ENCODE data around the gene RBM34. TPM values are rescaled to one million over a fixed set of nuclear protein-coding genes. Genes with fewer than 3 reads are reported as not detected.

RBM34 gene
- total RNA-seq, 1 experiment from 2014 or later: 106 TPM

GRCh38 chr1:235156265-235156664 is 4.8 kb downstream of the RBM34 start:
- H3K4me2 ChIP-seq: no peak overlapping the region
- H3K27ac ChIP-seq: no peak overlapping the region
- H3K4me3 ChIP-seq: no peak overlapping the region
- peaks cover 30% of the 10 kb centered on the region for H3K36me3 ChIP-seq (ENCODE audit: low read depth)
- no TSS peak for BruUV-seq (replicated peaks)
- no peak for TF ChIP-seq EZH2 (IDR thresholded peaks at IDR 0.05; ENCODE audit: low read depth)
- no peak for TF ChIP-seq CTCF (conservative IDR thresholded peaks at IDR 0.05)
- no peaks in the 10 kb centered on the region; the same call in 1 of the 2 replicates for H4K20me1 ChIP-seq (ENCODE audit: insufficient read depth)
- H3K9me3 ChIP-seq (ENCODE audit: insufficient read depth, low read depth): no peaks in the 10 kb centered on the region
- no peaks in the 10 kb centered on the region for H3K9me2 ChIP-seq (ENCODE audit: insufficient read depth)
- no peak overlapping the region for H2AFZ ChIP-seq
- CTCF ChIA-PET: interaction anchor here (0.6 kb wide), 1 partner anchor 584 kb away, joined by 4 read pairs; no protein-coding TSS in a partner anchor
- no peaks in the 10 kb centered on the region for H3K27me3 ChIP-seq (ENCODE audit: insufficient read depth, low read depth)
- peaks cover 8% of the 10 kb centered on the region for H3K4me1 ChIP-seq (replicated peaks; ENCODE audit: insufficient read depth)
- H3K79me2 ChIP-seq (ENCODE audit: low read depth): peaks cover 34% of the 10 kb centered on the region
- H3F3A ChIP-seq (ENCODE audit: insufficient read depth, low read depth): peaks cover 12% of the 10 kb centered on the region
- intact Hi-C loops (cut with micrococcal nuclease; ENCODE audit: unreplicated experiment): no loop called here
- DNase-seq: no peak
- POLR2A ChIA-PET (ENCODE audit: unreplicated experiment): interaction anchor here (0.6 to 0.7 kb wide), 2 partner anchors 11 to 335 kb away, joined by 4 to 9 read pairs; no protein-coding TSS in a partner anchor

DNA sequence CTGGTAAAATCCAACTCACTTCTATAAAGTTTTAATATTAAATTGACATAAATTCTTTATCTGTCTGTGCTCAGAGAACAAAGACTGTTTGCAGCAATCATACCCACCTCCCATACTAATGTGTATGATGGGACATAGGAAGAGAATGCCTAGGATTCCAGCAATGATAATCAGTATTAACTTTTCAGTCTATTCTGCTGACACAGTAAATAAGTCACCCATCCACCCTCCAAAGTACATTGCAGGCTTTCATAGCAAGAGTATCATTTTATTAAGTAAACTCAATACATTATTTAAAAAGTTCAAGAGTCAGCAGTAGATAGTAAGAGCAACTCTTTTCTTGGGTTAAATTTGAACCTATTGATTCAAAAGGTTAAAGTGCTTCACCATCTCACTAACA is 8.8 kb downstream of the RBM34 start:
- H3K9me3 ChIP-seq (ENCODE audit: insufficient read depth, low read depth): no peaks in the 10 kb centered on the region
- POLR2A ChIA-PET (ENCODE audit: unreplicated experiment): interaction anchor here (0.6 kb wide), 1 partner anchor 12 kb away, joined by 12 read pairs; no protein-coding TSS in a partner anchor
- no peak for DNase-seq
- H3K4me1 ChIP-seq (replicated peaks; ENCODE audit: insufficient read depth): no peaks in the 10 kb centered on the region
- intact Hi-C loops (cut with micrococcal nuclease; ENCODE audit: unreplicated experiment): no loop called here
- no peak overlapping the region for H3K27ac ChIP-seq
- H3K27me3 ChIP-seq (ENCODE audit: insufficient read depth, low read depth): no peaks in the 10 kb centered on the region
- CTCF ChIA-PET: no interaction called here
- TF ChIP-seq EZH2 (IDR thresholded peaks at IDR 0.05; ENCODE audit: low read depth) (no peak), CTCF (conservative IDR thresholded peaks at IDR 0.05) (no peak)
- H3K4me3 ChIP-seq: no peak overlapping the region
- H2AFZ ChIP-seq: no peak overlapping the region
- no peaks in the 10 kb centered on the region for H3K9me2 ChIP-seq (ENCODE audit: insufficient read depth)
- peaks cover 39% of the 10 kb centered on the region for H3K36me3 ChIP-seq (ENCODE audit: low read depth)
- peaks cover 13% of the 10 kb centered on the region for H3F3A ChIP-seq (ENCODE audit: insufficient read depth, low read depth)
- H3K4me2 ChIP-seq: no peak overlapping the region
- no peaks in the 10 kb centered on the region; the same call in 1 of the 2 replicates for H4K20me1 ChIP-seq (ENCODE audit: insufficient read depth)
- peaks cover 2% of the 10 kb centered on the region; the same call in 1 of the 2 replicates for H3K79me2 ChIP-seq (ENCODE audit: low read depth)
- BruUV-seq (replicated peaks): no TSS peak

GRCh38 chr1:235151033-235151432 is 10.0 kb downstream of the RBM34 start:
- H3K27me3 ChIP-seq (ENCODE audit: insufficient read depth, low read depth): no peaks in the 10 kb centered on the region
- H2AFZ ChIP-seq: no peak overlapping the region
- TF ChIP-seq CTCF (conservative IDR thresholded peaks at IDR 0.05): no peak
- no peak for TF ChIP-seq EZH2 (IDR thresholded peaks at IDR 0.05; ENCODE audit: low read depth)
- H3K79me2 ChIP-seq (ENCODE audit: low read depth): no peaks in the 10 kb centered on the region
- H3K9me3 ChIP-seq (ENCODE audit: insufficient read depth, low read depth): no peaks in the 10 kb centered on the region
- peaks cover 13% of the 10 kb centered on the region for H3F3A ChIP-seq (ENCODE audit: insufficient read depth, low read depth)
- no peaks in the 10 kb centered on the region for H3K4me1 ChIP-seq (replicated peaks; ENCODE audit: insufficient read depth)
- no peak overlapping the region for H3K4me2 ChIP-seq
- intact Hi-C loops (cut with micrococcal nuclease; ENCODE audit: unreplicated experiment): no loop called here
- peaks cover 27% of the 10 kb centered on the region for H3K36me3 ChIP-seq (ENCODE audit: low read depth)
- no TSS peak for BruUV-seq (replicated peaks)
- H3K9me2 ChIP-seq (ENCODE audit: insufficient read depth): no peaks in the 10 kb centered on the region
- no peak overlapping the region for H3K4me3 ChIP-seq
- no peaks in the 10 kb centered on the region for H4K20me1 ChIP-seq (ENCODE audit: insufficient read depth)
- ChIA-PET POLR2A (ENCODE audit: unreplicated experiment) (no interaction called here), CTCF (no interaction called here)
- H3K27ac ChIP-seq: no peak overlapping the region
- no peak for DNase-seq

Data from PC-9 (cell line).